Omental fat pad (tissue), 4 donors: ENCODE measurements around the gene ZNF502. TPM values are rescaled to one million over a fixed set of nuclear protein-coding genes. Genes with fewer than 3 reads are reported as not detected.

Experiments
- ATAC-seq: fragments of 150-250 bp; one replicate; pipeline ENCODE4 v1.9.1; 2016; ENCODE audit warnings: mild to moderate bottlenecking, moderate library complexity; ENCODE audit not compliant: low FRiP score
- DNase-seq: peaks from one replicate; pipeline ENCODE4 v3.0.0-alpha.2; 2019; ENCODE audit warnings: low spot score
- total RNA-seq, 4 donors: library from RNA; depleted of rRNA; stranded (reverse); fragments of >200 nt; gene quantifications; one replicate each; pipeline ENCODE4 v1.1.0, GENCODE V29; 2016
- TF ChIP-seq, protein P1 (sequence below), 3 donors: fragments of 450-650 bp; IDR thresholded peaks; one replicate each; pipeline ENCODE4 v1.5.1; 2016 to 2017; ENCODE audit warnings: antibody characterized with exemption in 3 of 3, mild to moderate bottlenecking in 3 of 3, moderate library complexity in 2 of 3

ZNF502 gene
- total RNA-seq, 4 donors from 2014 or later: 3.3 to 7.3 (median 6.0) TPM

DNA sequence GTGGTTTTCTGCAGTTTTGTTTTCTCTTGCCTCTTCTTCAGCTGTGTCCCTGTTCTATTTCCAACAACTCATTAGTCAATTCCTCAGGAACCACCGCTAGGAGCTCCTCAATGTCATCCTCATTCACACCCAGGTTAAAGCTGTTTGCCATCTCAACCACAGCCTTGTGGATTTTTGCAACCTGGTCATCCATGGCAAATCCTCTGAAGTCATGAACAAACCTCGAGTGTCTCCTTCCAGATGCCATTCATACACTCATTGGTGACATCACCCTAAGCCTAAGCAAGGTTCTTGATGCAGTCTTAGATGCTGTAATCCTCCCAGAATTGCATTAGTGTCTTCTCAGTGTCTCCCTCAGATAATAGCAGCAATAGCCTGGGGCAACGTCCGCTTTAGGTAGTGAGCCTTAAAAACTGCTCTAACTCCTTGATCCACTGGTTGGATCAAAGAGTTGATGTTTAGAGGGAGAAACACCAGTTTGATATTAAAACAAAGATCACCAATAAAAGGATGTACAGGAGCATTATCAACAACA, 31.5 kb upstream of the ZNF502 start:
- ATAC-seq: no peak
- TF ChIP-seq, protein P1, sequence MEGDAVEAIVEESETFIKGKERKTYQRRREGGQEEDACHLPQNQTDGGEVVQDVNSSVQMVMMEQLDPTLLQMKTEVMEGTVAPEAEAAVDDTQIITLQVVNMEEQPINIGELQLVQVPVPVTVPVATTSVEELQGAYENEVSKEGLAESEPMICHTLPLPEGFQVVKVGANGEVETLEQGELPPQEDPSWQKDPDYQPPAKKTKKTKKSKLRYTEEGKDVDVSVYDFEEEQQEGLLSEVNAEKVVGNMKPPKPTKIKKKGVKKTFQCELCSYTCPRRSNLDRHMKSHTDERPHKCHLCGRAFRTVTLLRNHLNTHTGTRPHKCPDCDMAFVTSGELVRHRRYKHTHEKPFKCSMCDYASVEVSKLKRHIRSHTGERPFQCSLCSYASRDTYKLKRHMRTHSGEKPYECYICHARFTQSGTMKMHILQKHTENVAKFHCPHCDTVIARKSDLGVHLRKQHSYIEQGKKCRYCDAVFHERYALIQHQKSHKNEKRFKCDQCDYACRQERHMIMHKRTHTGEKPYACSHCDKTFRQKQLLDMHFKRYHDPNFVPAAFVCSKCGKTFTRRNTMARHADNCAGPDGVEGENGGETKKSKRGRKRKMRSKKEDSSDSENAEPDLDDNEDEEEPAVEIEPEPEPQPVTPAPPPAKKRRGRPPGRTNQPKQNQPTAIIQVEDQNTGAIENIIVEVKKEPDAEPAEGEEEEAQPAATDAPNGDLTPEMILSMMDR (IDR thresholded peaks at IDR 0.05): no peak

DNA sequence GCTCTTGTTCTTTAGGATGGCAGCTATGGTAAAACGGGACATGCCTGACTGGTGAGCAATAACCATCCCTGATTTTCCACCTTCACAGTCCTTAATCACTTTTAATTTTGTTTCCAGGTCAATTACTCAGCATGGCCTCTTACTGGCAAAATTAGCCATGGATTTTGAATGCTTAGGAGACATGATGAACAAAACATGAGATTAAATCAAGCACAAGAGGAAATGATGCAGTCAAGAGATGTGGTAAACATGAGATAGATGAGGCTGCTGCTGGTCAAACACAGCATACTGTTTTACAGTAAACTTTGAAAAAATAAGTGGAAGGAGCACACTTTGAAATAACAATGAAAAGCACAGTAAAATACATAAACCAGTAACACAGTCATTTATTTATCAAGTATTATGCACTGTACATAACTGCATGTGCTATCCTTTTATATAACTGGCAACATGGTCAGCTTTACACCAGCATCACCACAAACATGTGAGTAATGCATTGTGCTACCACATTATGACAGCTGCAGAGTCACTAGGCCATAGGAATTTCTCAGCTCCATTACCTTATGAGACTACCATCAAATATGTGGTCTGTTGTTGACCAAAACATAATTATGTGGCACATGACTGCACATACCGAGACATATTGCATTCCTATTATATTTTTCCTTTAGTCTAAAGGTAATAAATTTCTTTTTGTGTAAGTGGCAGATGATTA, 30.1 kb upstream of the ZNF502 start:
- DNase-seq: no peak
- TF ChIP-seq, protein P1 (IDR thresholded peaks at IDR 0.05): no peak
- ATAC-seq: no peak

More for the DNA sequence above, 31.5 kb upstream of the ZNF502 start:
- DNase-seq: no peak

DNA sequence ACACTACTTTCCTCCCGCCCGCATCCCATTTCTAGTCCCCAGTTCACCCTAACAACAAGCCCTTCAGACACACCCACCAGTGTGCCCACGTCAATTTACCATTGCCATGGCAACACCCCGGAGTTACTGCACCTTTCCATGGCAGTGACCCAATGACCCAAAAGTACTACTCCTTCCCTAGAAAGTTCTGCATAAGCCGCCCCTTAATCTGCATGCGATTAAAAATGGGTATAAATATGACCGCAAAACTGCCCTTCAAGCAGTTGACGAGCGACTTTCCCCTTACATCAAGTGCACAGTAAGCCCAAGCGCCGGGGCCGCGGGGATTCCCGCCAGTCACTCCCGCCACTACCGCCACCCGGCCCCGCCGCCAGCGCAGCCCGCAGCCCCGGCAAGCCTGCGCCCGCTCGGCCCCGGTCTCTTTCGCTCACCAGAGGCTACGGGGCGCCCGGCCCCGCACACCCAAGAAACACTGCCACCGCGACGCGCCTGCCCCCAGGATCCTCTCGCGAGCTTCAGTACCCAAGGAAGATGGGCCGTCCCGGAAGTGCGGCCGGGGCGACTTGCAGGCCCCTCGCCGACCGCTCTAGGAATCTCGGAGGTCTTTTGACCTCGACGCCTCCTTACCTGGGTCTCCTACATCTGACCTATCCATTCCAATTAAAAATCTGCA, 27.2 kb upstream of the ZNF502 start:
- peak; percentile 71 for ATAC-seq
- DNase-seq: peak; percentile 31
- TF ChIP-seq, protein P1 (IDR thresholded peaks at IDR 0.05): no peak

DNA sequence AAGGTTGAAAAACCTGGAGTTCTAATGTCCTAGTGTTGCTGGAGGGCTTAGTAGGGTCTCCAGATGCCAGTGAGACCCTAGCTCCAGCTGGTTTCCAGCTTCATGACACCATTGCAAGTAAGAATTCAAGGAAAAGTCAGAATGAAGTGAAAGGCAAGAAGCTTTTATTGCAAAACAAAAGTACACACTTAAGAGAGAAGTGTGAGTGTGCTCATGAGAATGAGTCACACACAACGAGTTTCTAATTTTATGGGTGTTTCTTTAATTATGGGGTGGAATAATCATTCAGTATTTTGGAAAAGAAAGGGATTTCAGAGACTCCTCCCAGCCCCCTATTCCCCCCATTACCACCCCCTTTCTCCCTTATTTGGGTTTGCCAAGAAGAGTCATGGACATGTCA, 24.6 kb upstream of the ZNF502 start:
- DNase-seq (no peak), ATAC-seq (no peak)
- TF ChIP-seq, protein P1 (IDR thresholded peaks at IDR 0.05): no peak

DNA sequence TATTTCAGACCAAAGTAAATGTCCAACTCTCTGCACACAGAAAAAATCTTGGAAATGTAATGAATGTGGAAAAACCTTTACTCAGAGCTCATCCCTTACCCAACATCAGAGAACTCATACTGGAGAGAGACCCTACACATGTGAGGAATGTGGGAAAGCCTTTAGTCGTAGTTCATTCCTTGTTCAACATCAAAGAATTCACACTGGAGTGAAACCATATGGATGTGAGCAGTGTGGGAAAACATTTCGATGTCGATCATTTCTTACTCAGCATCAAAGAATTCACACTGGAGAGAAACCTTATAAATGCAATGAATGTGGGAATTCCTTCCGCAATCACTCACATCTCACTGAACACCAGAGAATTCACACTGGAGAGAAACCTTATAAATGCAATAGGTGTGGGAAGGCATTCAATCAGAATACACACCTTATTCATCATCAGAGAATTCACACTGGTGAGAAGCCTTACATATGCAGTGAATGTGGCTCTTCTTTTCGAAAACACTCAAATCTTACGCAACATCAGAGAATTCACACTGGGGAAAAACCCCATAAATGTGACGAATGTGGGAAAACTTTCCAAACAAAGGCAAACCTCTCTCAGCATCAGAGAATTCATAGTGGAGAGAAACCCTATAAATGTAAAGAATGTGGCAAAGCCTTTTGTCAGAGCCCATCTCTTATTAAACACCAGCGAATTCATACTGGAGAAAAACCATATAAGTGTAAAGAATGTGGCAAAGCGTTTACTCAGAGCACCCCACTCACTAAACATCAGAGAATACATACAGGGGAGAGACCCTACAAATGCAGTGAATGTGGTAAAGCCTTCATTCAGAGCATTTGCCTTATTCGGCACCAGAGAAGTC, 9.0 kb downstream of the ZNF502 start:
- DNase-seq (no peak), ATAC-seq (no peak)
- TF ChIP-seq, protein P1 (IDR thresholded peaks at IDR 0.05): no peak

DNA sequence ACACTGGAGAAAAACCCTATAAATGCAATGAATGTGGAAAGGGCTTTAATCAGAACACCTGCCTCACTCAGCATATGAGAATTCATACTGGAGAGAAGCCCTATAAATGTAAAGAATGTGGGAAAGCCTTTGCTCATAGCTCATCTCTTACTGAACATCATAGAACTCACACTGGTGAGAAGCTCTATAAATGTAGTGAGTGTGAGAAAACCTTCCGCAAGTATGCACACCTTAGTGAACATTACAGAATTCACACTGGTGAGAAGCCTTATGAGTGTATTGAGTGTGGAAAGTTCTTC, 9.6 kb downstream of the ZNF502 start:
- ATAC-seq (no peak), DNase-seq (no peak)
- TF ChIP-seq, protein P1 (IDR thresholded peaks at IDR 0.05): no peak
